Measurements from ENCODE around the gene FLOT2.
"Not testable (repeated sequence)": the region's sequence is repeated elsewhere in the genome, so short reads cannot be mapped to it uniquely, and the experiment has no call there.

FLOT2 gene, protein sequence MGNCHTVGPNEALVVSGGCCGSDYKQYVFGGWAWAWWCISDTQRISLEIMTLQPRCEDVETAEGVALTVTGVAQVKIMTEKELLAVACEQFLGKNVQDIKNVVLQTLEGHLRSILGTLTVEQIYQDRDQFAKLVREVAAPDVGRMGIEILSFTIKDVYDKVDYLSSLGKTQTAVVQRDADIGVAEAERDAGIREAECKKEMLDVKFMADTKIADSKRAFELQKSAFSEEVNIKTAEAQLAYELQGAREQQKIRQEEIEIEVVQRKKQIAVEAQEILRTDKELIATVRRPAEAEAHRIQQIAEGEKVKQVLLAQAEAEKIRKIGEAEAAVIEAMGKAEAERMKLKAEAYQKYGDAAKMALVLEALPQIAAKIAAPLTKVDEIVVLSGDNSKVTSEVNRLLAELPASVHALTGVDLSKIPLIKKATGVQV

DNA sequence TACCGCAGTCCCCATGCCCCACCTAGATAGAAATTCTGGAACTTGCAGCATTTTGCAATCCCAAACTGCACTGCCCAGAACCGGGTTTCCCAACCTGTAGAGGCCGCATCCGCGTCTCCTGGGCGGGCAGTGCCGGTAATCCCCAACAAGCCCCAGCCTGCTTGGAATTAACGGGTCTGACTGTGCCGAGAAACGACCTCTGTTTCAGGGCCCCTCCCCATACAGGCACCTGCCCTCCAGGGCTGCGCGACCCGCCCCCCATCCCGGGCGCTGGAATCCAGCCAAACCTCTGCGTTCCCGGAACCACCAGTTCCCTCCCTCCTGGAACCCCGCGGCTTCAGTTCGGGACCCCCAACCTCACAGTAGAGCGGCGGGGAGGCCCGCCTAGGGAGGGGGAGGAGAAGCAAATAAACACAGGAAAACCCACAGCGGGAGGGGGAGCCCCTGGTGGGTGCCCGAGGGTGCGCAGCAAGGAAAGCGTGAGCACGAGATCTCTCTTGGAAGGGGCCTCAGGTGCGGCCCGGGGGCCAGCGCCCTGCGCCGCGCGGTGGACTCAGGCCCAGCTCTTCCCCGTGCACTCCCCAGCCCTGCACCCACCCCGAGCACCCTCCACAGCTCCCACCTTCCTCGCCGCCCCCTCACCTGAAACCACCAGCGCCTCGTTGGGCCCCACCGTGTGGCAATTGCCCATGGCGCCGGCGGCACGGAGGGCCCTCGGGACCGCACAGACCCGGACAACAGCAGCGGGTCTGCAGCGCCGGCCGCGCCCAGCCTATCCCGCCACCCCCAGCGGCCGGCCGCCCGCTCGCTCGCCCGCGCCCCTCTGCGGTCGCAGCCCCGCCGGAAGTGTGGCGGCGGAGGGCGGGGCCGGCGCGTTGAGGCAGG, at the start of gene FLOT2:
Gene FLOT2, minus strand, starts transcription at position 850 of the 885 bp plus-strand sequence. Its CDS starts 159 bp downstream, at position 691.
- peak; percentile 38 for DNase-seq (ENCODE audit: low read depth)

DNA sequence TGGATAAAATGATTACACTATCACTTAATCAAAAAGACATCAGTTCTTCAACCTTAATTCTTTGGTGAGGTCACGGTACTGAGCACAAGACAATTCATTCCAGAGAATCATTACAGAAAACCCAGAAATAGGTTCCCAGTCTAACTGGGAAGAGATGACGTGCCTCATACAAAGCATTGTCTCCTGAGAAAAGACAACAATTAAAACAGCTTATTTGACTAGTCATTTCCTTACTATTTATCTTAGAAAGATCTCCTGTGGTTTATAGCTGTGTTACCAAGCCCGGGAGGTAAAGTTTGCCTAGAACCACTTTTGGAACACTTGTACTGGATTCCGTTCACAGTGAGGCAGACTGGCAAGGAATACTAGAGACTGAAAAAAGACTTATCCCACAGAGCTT, 48.7 kb upstream of the FLOT2 start:
- DNase-seq (ENCODE audit: low read depth) = no peak

DNA sequence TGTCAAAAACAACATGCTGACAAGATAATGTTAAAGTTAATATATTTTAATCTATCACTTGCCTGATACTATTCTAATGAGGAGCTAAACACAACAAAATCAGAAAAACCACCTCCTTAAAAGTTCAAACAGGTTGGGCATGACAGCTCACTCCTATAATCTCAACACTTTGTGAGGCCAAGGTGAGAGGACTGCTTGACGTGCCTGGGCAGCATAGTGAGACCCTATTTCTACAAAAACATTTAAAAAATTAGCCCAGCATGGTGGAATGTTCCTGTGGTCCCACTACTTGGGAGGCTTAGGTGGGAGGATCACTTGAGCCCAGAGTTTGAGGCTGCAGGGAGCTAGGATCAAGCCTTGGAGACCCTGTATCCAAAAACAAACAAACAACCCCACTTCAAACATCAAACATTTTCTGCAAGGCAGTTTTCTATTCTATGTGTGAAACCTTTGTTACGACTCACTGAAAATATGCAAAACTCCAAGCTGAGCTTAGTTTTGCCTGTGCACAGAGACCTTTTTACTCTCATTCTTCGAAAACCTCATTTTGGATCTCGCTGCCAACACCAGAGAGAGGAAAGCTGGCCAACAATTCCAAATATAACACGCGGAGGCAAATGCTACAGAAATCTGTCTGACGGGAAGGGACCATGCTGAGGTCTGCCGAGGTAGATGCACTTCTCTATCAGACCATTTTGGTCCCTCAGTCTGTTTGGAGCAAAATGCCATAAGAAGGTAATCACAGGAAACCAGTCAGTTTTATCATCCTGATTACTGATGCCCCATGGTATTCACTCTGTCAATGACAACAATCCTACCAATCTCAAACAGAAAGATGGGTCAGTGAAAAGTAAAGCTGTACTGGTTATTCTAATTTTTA, 47.6 kb upstream of the FLOT2 start:
- DNase-seq (ENCODE audit: low read depth) = no peak

DNA sequence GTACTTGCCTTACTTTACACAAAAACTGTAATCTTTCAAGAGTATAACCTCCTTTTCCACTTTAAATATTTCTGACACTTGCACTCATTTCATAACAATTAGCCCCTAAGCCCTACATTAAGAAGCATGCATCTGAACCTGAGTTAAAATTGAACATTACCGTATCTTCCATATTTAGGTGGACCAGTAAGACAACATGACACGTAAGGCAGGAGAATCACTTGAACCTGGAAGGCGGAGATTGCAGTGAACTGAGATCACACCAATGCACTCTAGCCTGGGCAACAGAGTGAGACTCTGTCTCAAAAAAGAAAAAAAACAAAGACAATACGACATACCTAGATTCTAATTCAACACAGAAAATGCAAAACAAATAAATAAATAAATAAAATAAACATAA, 46.8 kb upstream of the FLOT2 start:
- no peak for DNase-seq (ENCODE audit: low read depth)

DNA sequence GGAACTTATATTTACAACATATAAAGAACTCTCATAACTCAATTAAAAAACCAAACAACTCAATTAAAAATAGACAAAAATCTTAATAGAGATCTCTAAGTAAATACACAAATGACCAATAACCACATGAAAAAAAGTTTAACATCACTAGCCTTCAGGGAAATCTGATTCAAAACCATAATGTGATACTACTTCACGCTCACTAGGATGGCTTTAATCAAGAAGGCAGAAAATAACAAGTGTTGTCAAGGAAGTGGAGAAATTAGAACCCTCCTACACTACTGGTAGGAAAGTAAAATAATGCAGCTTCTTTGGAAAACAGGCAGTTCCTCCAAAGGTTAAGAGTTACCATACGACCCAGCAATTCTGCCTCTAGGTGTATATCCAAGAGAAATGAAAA, 45.4 kb upstream of the FLOT2 start:
- no peak for DNase-seq (ENCODE audit: low read depth)

DNA sequence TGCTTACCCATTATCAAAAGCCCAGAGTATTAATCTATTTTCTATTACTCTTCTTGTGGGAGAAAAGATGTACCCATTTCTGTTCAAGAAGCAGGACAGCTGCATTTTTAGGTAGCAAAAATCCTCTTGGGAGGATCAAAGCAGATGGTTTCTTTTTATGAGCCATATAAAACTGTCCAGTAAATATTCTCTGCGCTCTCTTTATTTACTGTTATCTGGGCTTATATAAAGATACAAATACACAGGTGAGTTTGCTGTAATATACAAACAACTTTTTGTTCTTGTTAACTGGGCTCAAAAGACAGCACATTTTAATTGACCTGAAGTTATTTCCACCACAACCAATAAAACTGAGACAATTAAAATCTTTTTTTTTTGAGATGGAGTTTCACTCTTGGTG, 43.7 kb upstream of the FLOT2 start:
- DNase-seq (ENCODE audit: low read depth) = no peak

DNA sequence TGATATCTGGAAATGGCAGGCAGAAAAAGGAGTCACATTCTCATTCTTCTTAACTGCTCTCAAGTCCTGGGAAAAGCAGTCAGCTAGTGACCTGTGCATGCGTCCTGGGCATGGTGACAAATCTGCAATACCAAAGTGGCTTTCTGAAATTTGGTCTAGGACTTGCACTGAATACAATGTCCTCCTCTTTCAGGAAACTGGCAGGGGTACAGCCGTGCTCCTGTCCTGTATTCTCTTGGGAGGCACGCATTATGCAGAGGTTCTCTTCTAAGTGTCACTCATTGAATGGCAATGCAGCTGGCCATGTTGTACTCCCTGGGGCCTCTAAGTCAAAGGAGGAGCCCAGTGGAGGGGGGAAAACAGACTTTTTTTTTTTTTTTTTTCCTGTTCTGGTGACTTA, 43.1 kb upstream of the FLOT2 start:
- no peak for DNase-seq (ENCODE audit: low read depth)

DNA sequence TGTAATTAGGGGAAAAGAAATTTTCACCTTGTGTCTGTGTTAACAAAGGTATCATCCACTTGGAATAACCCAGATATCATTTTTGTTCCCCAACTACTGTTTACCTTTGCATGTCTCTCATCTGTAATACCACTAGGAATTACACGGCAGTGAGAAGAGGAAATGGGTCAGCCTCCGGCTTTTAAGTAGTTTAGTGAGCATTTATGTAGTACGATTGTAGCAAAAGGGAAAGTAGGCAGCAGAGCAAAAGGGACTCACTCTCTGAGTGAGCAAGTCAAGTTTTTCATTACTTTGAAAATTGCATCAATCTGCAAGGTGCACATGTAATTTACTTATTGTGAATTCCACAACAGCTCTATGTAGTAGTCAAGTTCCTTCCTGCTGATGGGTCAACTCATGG, 42.6 kb upstream of the FLOT2 start:
- no peak for DNase-seq (ENCODE audit: low read depth)

DNA sequence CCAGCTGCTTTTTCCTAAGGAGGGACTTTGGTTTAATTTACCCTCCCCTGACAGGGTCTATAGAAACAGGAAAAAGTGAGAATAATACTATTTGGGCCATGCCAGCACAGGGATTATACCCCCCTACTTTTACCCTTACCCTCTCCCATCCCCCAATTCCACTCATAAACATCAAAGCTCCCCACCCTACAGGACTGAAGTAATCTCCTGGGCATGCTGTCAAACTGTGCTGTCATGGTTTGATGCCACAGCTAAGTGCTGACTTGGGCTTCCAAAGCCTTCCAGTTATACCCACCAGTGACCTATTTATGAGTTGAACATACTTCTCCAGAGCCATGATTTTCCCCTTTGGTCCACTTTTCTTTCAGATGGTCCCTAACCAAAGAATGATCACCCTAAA, 41.0 kb upstream of the FLOT2 start:
- no peak for DNase-seq (ENCODE audit: low read depth)

DNA sequence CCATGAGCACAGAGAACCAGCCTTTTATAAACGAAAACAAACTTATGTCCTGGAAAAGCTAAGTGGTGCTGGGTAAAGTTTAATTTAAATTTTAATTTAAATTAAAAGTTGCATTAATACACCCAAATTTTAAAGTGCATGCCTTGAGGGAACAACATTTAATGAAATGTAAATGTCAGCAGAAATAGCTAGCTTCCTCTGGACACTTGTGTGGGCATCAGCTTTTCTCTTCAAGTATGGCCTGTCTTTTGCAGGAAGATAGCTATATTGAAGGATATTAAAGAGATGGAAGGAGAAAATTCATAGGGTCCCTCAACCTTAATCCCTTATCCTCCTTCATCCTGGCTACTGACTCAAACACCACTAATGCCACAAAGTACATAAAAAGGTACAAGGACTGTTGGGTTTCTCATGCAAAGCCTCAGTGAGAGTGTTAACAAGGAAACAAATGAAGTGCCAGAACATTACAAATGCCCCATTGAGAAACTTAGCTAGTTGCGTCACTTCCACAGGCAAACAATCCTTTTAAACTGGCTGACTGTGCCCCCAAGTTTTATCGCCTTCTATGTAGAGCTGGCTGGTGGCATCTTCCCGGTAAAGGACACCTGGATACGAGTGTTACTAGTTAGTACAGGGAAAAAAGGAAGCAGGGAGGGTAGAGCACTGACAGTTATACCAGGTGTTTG, 39.7 kb upstream of the FLOT2 start:
- DNase-seq (ENCODE audit: low read depth) = no peak

DNA sequence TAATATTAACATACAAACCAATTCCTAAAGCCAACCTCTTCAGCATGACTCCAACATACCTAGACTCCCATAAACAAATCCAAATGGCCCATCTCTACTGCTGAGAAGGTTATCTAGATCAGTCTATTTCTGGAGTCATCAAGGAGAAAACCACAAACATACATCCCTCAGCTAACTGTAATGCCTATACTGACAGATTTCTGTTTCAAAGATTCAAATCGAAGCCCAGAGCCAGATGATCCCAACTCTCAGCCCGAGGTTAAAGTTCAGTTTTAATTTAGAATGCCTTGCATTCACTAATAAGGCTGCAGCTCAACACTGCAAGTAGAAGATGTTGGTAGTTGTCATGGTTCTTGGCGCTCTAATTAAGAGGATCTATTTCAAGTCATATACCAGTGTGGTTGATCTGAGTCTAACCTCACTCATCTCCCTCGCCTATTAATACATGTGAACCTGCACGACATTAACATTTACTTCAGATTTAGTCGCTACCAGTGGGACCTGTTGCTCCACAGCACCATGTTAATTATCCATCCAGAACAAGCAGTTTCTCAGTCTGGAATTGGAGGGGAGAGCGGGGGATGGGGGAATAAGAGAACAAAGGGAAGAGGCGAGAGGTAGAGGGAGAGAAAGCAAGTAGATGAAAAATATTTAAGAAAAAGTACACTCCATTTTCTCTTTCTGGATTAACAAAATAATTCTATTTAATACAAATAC, 38.4 kb upstream of the FLOT2 start:
- DNase-seq (ENCODE audit: low read depth) = no peak

DNA sequence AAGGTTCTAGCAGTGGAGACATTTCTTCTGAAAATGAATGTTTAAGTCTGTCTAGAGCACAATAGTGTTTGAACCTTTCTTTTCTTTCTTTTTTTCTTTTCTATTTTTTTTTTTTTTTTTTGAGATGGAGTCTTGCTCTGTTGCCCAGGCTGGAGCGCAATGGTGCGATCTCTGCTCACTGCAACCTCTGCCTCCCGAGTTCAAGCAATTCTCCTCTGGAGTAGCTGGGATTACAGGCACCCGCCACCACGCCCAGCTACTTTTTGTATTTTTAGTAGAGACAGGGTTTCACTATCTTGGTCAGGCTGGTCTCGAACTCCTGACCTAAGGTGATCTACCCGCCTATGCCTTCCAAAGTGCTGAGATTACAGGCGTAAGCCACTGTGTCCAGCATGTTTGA, 37.0 kb upstream of the FLOT2 start:
- DNase-seq (ENCODE audit: low read depth) = not testable (repeated sequence)

DNA sequence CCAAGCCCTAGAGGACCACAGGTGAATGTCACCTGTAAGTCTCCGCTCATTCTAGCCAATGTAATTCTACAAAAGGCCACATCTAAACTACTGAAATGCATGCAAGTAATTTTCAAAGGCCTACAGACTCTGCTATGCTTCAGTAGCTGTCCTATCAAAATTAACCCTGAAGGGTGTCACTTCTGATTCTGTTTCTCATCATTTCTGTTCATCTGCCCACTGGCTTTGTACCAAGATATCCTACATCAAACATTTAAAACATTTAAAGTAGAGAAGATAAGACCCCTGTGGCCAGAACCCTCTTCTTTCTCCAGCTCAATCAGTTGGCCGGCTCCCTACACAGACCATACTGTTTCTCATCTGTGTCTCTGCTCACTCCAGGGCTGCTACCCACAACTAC, 32.3 kb upstream of the FLOT2 start:
- no peak for DNase-seq (ENCODE audit: low read depth)

DNA sequence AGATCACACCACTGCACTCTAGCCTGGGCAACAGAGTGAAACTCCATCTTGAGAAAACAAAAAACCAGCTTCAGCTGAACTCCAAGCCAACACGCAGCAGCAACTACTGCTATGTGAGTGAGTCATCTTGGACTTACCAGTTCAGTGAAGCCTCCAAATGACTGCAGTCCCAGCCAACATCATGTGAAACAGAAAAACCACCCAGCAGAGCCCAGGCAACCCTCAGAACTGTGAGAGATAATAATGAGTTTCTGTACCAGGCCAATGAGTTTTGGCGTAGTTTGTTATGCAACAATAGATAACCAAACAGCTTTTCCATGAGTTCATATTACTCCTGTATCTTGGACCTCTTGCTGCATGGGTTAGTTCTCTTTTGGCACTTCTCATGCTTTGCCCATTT, 30.5 kb upstream of the FLOT2 start:
- no peak for DNase-seq (ENCODE audit: low read depth)

DNA sequence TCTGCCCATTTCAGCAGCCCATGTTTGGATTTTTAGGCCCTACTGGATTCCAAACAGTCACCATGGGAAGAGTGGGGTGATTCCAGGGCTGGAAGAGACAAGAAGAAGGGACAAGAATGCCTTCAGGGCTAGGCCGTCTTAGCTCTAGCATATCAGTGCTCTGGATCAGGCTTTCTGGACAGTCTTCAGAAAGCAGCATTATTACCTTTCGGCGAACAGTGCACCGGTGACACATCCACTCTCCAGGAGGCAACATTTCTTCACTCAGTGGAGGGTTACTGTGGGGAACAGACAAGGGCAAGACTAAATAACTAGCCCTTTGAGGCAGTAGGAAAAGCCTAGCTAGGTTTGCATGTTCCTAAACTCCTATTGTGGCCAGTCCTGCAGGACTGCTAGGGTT, 29.3 kb upstream of the FLOT2 start:
- DNase-seq (ENCODE audit: low read depth) = no peak

DNA sequence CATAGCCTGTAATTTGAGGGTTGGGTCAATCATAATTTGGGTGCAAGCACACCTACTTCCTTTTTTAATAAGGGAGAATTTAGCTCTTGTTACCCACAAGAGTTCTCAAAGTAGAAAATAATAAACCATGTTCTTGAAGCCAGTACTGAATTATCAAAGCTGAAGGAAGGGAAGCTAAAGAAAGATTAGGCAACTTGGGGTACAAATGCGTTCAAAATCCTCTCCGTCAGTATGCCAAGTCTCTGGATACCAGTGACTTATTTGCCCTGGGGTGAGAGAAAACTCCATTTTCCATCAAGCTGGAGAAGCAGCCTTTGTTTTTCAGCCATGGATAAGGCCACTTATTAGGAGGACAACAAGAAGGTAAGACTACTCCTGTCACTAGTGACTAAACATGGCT, 28.8 kb upstream of the FLOT2 start:
- no peak for DNase-seq (ENCODE audit: low read depth)

DNA sequence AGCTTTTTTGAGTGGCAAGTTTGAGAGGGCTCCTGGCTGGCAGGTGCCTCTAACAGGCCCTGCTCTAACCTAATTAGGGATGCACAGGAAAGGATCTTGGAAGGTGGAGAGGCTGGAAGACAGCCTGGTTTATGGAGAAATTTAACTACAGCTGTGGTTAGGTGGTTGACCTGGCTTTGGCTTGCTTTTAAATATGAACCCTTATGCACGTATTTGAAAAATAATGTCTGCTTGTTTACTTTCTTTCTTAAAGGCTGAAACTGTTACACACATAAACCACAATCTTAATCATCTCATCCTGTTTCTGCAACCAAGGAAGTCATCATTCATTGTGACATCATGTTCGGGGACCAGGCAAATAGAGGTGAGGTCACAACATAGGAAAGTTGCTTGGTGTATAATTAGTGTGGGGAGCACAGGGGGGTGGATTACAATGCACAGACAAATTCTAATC, 28.4 kb upstream of the FLOT2 start:
- no peak for DNase-seq (ENCODE audit: low read depth)

DNA sequence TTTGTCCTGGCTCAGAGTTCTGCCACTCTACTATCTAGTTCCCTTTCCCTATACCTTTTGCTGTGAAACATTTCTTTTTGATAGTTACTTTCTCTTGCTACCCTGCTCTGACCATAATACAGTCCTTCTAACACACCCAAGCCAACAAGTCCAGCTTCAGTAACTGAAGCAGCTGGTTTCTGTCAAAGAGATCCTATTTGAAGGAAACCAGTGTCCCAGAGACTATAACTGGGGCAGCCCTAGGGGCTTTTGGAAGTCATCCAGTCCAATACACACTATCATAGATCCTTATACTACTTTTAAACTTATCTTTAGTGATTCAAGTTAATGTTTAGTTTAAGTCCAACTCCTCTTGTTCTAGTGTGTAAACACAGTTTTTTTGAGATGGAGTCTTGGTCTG, 22.7 kb upstream of the FLOT2 start:
- no peak for DNase-seq (ENCODE audit: low read depth)

DNA sequence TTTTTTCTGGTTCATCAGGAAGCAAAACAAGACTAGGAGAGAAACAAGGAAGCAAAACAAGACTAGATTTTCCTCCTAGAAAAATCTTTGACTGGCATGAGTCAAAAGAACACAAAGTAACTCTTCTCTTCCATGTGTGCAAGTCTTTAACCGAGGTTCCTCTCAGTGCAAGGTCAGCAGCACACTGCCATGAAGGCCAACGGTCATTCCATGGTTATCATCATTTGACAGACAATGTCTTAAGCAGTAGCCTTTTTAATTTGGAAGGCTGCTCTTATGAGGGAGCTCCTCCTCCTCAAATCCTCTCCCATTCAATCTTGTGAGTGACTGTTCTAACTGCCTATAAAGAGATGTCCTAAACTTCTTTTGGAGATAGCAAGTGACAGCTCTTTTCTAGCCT, 20.8 kb upstream of the FLOT2 start:
- no peak for DNase-seq (ENCODE audit: low read depth)

DNA sequence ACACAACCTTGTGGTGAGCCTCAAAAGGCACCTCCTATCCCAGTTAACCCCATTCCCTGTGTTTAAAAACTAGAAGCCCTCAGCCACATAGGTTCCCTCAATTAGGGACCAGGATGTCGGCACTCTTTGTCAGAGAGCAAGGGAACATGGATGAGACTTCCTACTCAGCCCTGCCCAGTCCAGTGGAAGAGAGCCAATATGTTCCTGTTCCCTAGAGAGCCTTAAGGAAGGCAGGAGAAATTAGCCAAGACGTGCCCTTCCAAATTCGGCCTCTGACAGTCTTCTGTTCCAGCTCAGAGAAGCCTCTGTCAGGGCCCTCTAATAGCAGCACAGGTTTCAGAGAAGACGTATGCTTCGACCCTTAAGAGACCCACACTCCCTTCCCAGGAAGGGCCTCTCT, 19.9 kb upstream of the FLOT2 start:
- DNase-seq (ENCODE audit: low read depth) = no peak

DNA sequence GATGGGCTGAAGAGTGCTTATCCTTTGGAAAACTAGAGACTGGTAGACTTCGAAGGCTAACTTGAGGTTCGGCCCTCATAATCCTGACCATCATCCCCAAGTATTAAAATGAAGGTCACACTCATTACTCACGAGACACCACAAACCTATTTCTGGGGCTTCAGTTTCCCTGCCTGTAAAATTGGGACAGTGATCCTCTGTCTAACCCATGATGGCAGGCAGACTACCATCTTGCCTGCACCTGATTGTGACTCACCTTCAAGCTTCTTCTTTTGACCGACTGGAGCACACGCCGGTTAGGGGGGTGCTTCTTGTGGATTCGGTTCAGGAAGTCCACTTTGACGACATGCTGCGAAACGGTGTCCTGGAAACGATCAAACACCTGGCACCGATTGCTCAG, 19.5 kb upstream of the FLOT2 start:
- DNase-seq (ENCODE audit: low read depth) = no peak
